H1 (cell line): ENCODE results near the gene OVCH1. TPM values are rescaled to one million over a fixed set of nuclear protein-coding genes. Genes with fewer than 3 reads are reported as not detected.

Experiments used
- ASH2L ChIP-seq: fragments of 200-600, 300-600 bp; sonication (generic); IDR thresholded peaks from one replicate; pipeline ENCODE4 v1.7.1; 2017; ENCODE audit warnings: low read length
- ATF2 ChIP-seq: IDR thresholded peaks from 2 replicates; pipeline ENCODE4 v1.6.1; 2012; ENCODE audit warnings: low read length, inconsistent platforms
- BRCA1 ChIP-seq: IDR thresholded peaks from 2 replicates; pipeline ENCODE4 v1.6.1; 2012; ENCODE audit warnings: low read depth, low read length, improper control_type of control experiment
- CBX8 ChIP-seq: fragments of 300-800, 300-1000 bp; sonication (generic); IDR thresholded peaks from 2 replicates; pipeline ENCODE4 v1.7.1; 2016; ENCODE audit warnings: low read depth, low read length, borderline replicate concordance
- CTCF ChIP-seq, 3 experiments: IDR thresholded peaks; 1 replicate in 2 of 3; 2 replicates in 1 of 3; pipeline versions ENCODE4 v1.5.1 to v1.6.1; 2011; ENCODE audit warnings: low read length in 3 of 3, mild to moderate bottlenecking in 3 of 3, inconsistent platforms in 2 of 3, low read depth in 1 of 3, moderate library complexity in 1 of 3; ENCODE audit not compliant: insufficient read depth in 1 of 3; ENCODE audit errors: control extremely low read depth in 1 of 3
- EP300 ChIP-seq, 2 experiments: IDR thresholded peaks; 1 replicate in 1 of 2; 2 replicates in 1 of 2; pipeline ENCODE4 v1.6.1; 2011 to 2012; ENCODE audit warnings: low read depth in 2 of 2, low read length in 2 of 2, mild to moderate bottlenecking in 2 of 2, borderline replicate concordance in 1 of 2, inconsistent platforms in 1 of 2, moderate library complexity in 1 of 2
- GTF2F1 ChIP-seq: IDR thresholded peaks from 2 replicates; pipeline ENCODE4 v1.6.1; 2012; ENCODE audit warnings: low read depth, low read length, improper control_type of control experiment, borderline replicate concordance
- KDM5A ChIP-seq: fragments of 200-600 bp; IDR thresholded peaks from 2 replicates; pipeline ENCODE4 v1.7.1; 2012; ENCODE audit warnings: mild to moderate bottlenecking, low read length, inconsistent platforms, mixed read lengths
- MAFK ChIP-seq: IDR thresholded peaks from 2 replicates; pipeline ENCODE4 v1.6.1; 2012; ENCODE audit warnings: low read depth, mild to moderate bottlenecking, improper control_type of control experiment, low read length
- NANOG ChIP-seq: IDR thresholded peaks from 2 replicates; pipeline ENCODE4 v1.6.1; 2011; ENCODE audit warnings: low read length, low read depth, mild to moderate bottlenecking, inconsistent platforms; ENCODE audit not compliant: insufficient read depth, poor library complexity, severe bottlenecking
- PHF8 ChIP-seq: fragments of 200-600 bp; sonication (generic); conservative IDR thresholded peaks from 2 replicates; pipeline ENCODE4 v1.7.1; 2012; ENCODE audit warnings: low read depth, mild to moderate bottlenecking, inconsistent platforms, low read length, moderate library complexity
- RBBP5 ChIP-seq: IDR thresholded peaks from 2 replicates; pipeline ENCODE4 v1.7.1; 2012; ENCODE audit warnings: low read depth, mild to moderate bottlenecking, inconsistent platforms, low read length, moderate library complexity, borderline replicate concordance
- RFX5 ChIP-seq: IDR thresholded peaks from 2 replicates; pipeline ENCODE4 v1.6.1; 2011; ENCODE audit warnings: low read depth, low read length, improper control_type of control experiment, borderline replicate concordance
- SAP30 ChIP-seq: fragments of 300-600 bp; sonication (generic); IDR thresholded peaks from 2 replicates; pipeline ENCODE4 v1.7.1; 2012; ENCODE audit warnings: low read length, moderate library complexity, mild to moderate bottlenecking, inconsistent platforms; ENCODE audit not compliant: insufficient read depth, insufficient replicate concordance
- SIN3A ChIP-seq, 2 experiments: IDR thresholded peaks in 1 of 2; conservative IDR thresholded peaks in 1 of 2; 2 replicates each; pipeline ENCODE4 v1.6.1; 2011 to 2012; ENCODE audit warnings: low read length in 2 of 2, improper control_type of control experiment in 1 of 2, low read depth in 1 of 2, mild to moderate bottlenecking in 1 of 2
- TBP ChIP-seq: IDR thresholded peaks from 2 replicates; pipeline ENCODE4 v1.6.1; 2011; ENCODE audit warnings: low read depth, low read length, improper control_type of control experiment
- TEAD4 ChIP-seq: IDR thresholded peaks from 2 replicates; pipeline ENCODE4 v1.6.1; 2012; ENCODE audit warnings: low read depth, low read length, inconsistent platforms, mixed read lengths
- polyA plus RNA-seq, 7 experiments: library from polyadenylated mRNA; depleted of rRNA in 3 of 7; stranded (reverse) in 5 of 7; unstranded in 2 of 7; fragments of >200 nt in 5 of 7; fragments of 200-250 nt in 2 of 7; gene quantifications; 1 replicate in 5 of 7; 2 replicates in 1 of 7; 4 replicates in 1 of 7; pipeline versions ENCODE4 v1.2.1 to v1.2.3, GENCODE V29; 2011 to 2013; ENCODE audit warnings: missing spikeins in 2 of 7, mixed read lengths in 2 of 7
- total RNA-seq: library from RNA; stranded (reverse); fragmentation: NEBNext Ultra II Directional; extraction: Animal tissue kit (Norgen Biotek cat#: 25700); gene quantifications from 2 replicates; pipeline ENCODE4 v1.2.1, GENCODE V29; 2021

OVCH1 gene
- total and polyA plus RNA-seq, 2 of the 8 experiments (the other 6 are each of a cell fraction or from before 2014, with no cell fraction given) = 0.07 TPM; not detected in 1

DNA sequence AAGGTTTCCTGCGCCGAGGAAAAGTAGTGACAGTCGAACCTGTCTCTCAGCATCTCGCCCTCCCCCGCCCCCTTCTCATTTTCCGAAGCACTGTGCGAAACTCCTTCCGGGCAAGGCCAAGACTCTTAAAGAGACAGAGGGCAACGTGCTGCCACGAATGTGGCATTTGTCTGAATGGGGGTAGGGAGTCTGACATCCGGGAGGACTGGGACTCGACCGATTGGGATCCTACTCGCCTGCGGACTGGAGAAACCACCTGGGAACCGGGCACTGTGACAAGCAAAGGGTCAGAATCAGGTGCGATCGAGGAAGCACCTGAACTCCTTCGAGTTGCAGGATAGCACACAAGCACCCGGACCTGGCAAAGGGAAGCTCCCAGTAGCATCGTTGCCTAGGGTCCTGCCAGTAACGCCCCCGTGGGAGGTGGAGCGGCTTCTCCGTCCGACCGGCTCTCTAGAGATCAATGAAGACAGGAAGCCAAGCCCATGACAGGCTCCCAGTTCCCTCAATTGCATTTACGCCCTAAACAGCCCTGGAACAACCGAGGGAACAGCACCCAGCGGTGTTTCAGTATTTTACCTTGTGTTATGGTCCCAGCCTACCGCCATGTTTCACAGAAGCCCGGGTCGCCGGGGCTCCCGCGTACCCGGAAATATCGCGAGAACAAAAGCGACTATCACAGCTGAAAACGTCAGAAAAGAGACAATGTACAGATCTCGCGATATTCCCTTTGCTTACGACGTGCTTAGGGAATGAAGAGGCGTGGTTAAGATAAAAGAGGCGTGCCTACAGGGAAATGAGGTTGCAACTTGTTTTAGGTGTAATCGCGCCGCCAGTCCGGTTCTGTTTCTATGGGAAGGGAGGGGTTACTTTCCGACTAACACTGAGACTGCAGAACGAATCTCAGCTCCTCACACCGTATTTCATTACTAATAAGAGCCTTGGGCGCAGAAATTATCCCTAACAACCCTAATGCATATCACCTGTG lies 116.7 kb downstream of the OVCH1 start, which contains the start of gene ERGIC2 (continued):
- no peak for TF ChIP-seq TEAD4
- no peak for TF ChIP-seq CBX8
- TF ChIP-seq RBBP5 = 0 out of 2 replicates have a peak, but pooled peaks have one; percentile 65
- no peak for TF ChIP-seq GTF2F1
- TF ChIP-seq TBP = peak; percentile 70
- no peak for TF ChIP-seq MAFK
- no peak for TF ChIP-seq EP300 (IDR thresholded peaks at IDR 0.05; ENCODE audit: borderline replicate concordance in 1 of 2, low read depth in 2 of 2, low read length in 2 of 2)
- TF ChIP-seq SIN3A (conservative IDR thresholded peaks at IDR 0.05 in 1 of 2, IDR thresholded peaks at IDR 0.05 in 1 of 2; ENCODE audit: low read depth in 1 of 2, low read length in 2 of 2) = peak; percentile 84 to 85
- TF ChIP-seq PHF8 = peak; percentile 95
- TF ChIP-seq ATF2 = peak; percentile 44; the same call in 1 of the 2 replicates
- TF ChIP-seq NANOG = no peak
- peak; percentile 88 for TF ChIP-seq ASH2L
- TF ChIP-seq CTCF (IDR thresholded peaks at IDR 0.05; ENCODE audit: control extremely low read depth in 1 of 3, insufficient read depth in 1 of 3, low read depth in 1 of 3, low read length in 3 of 3) = no peak
- TF ChIP-seq SAP30 = peak; percentile 87
- no peak for TF ChIP-seq RFX5
- peak; percentile 93 for TF ChIP-seq KDM5A
- TF ChIP-seq BRCA1 = peak; percentile 98
